SHP77 (cell line): Measurements from ENCODE around the gene OR2V2.

Source experiments
- DNase-seq, 2 experiments: peaks; one replicate each; lab custom pipeline; 2025; lab: John Stamatoyannopoulos, UW

The OR2V2 gene

DNA sequence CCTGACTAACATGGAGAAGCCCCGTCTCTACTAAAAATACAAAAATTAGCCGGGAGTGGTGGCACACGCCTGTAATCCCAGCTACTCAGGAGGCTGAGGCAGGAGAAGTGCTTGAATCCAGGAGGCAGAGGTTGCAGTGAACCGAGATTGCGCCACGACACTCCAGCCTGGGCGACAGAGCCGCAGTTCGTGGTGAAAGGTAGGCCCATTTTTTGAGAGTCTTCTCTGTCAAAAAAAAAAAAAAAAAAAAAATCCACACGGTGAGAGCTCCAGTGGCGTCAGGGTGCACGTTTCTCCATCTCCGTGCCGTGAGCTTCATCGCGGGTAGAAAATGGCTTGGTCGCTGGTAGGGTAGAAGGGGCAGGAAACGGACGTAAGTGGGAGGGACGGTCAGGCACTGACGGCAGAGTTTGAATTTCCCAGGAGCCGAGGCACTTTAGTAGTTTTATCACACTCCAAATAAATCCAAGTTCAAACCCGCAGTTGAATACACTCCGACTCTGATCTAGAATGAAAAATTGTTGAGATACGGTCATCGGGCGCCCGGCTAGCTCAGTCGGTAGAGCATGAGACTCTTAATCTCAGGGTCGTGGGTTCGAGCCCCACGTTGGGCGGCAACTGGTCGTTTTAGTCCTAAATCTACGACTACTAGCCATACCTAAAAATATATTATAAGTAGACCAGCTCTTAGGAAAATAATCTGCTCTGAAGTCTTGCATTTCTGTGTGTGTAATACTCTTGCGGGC, 60.0 kb downstream of the OR2V2 start:
- no peak for DNase-seq

GRCh38 chr5:181207960-181208253, 60.5 kb downstream of the OR2V2 start:
- DNase-seq: no peak
